K562 (cell line): ENCODE data around the gene MVP. TPM values are rescaled to one million over a fixed set of nuclear protein-coding genes. Genes with fewer than 3 reads are reported as not detected.
"Not testable (repeated sequence)": the region's sequence is repeated elsewhere in the genome, so short reads cannot be mapped to it uniquely, and the experiment has no call there.

Source experiments
- ATAC-seq: fragments of 200-7000 bp; cut with Tn5 transposase; 3 replicates; pipeline ENCODE4 v1.9.1; 2020; ENCODE audit warnings: moderate library complexity
- BruUV-seq: library from RNA; stranded (reverse); fragments of 400-500 nt; replicated peaks from 2 replicates; lab custom pipeline; 2021; lab: Mats Ljungman, UMichigan
- CTCF ChIA-PET: fragments of 300-600 bp; formaldehyde crosslinking; extraction: SDS; loops from one replicate; lab custom pipeline; 2021; ENCODE audit warnings: low intra/inter-chr PET ratio; lab: Yijun Ruan, JAX
- POLR2A ChIA-PET: fragments of 300-600, 350-650 bp; sonication (Branson Sonifier 250); formaldehyde crosslinking; extraction: SDS; loops from one replicate; lab custom pipeline; 2021; ENCODE audit warnings: antibody characterized with exemption, inconsistent platforms; lab: Yijun Ruan, JAX
- DNase-seq, 4 experiments: peaks; one replicate each; pipeline versions ENCODE4 v3.0.0 to v3.0.0-alpha.2; 2011 to 2018; ENCODE audit warnings: low spot score in 3 of 4, mixed read lengths in 3 of 4; ENCODE audit errors: extremely low read depth in 1 of 4
- FAIRE-seq: peaks from 2 replicates; lab custom pipeline; 2011; peaks lifted over from hg19 to GRCh38; lab: Jason Lieb, UNC
- H2AFZ ChIP-seq: 2 replicates; pipeline ENCODE4 v1.6.0; 2011; ENCODE audit warnings: low read depth, low read length, control low read depth, inconsistent platforms
- H3K27ac ChIP-seq: fragments of 200-600 bp; 3 replicates; pipeline ENCODE4 v1.8.0; 2011; ENCODE audit warnings: low read depth, mild to moderate bottlenecking, control low read depth, inconsistent platforms, low read length, moderate library complexity, mixed read lengths; ENCODE audit errors: extremely low read depth
- H3K27me3 ChIP-seq, 2 experiments: fragments of 300-600 bp in 1 of 2; 2 replicates in 1 of 2; 3 replicates in 1 of 2; pipeline versions ENCODE4 v1.6.0 to v1.8.0; 2011; ENCODE audit warnings: inconsistent platforms in 2 of 2, low read length in 2 of 2, mild to moderate bottlenecking in 1 of 2, mixed read lengths in 1 of 2, moderate library complexity in 1 of 2; ENCODE audit not compliant: control insufficient read depth in 2 of 2, insufficient read depth in 2 of 2
- H3K36me3 ChIP-seq: fragments of 300-600 bp; 3 replicates; pipeline ENCODE4 v1.8.0; 2011; ENCODE audit warnings: mild to moderate bottlenecking, low read length, inconsistent platforms; ENCODE audit not compliant: control insufficient read depth, insufficient read depth
- H3K4me1 ChIP-seq, 2 experiments: fragments of 200-600 bp in 1 of 2; replicated peaks in 1 of 2; 2 replicates in 1 of 2; 3 replicates in 1 of 2; pipeline versions ENCODE4 v1.5.1 to v1.8.0; 2011; ENCODE audit warnings: inconsistent platforms in 2 of 2, low read length in 2 of 2, mild to moderate bottlenecking in 1 of 2, mixed read lengths in 1 of 2, moderate library complexity in 1 of 2; ENCODE audit not compliant: control insufficient read depth in 2 of 2, insufficient read depth in 2 of 2
- H3K4me2 ChIP-seq: 2 replicates; pipeline ENCODE4 v1.6.1; 2011; ENCODE audit warnings: low read length, control low read depth, inconsistent platforms, mixed read lengths; ENCODE audit not compliant: insufficient read depth
- H3K4me3 ChIP-seq: fragments of 200-600 bp; sonication (generic), shearing (Covaris generic); 2 replicates; pipeline ENCODE4 v1.5.1; 2016; ENCODE audit warnings: control low read depth, inconsistent platforms
- H3K79me2 ChIP-seq: fragments of 200-600 bp; 3 replicates; pipeline ENCODE4 v1.8.0; 2011; ENCODE audit warnings: low read length, inconsistent platforms; ENCODE audit not compliant: control insufficient read depth, insufficient read depth
- H3K9ac ChIP-seq, 2 experiments: 2 replicates each; pipeline versions ENCODE4 v1.6.0 to v1.6.1; 2011; ENCODE audit warnings: low read depth in 2 of 2, low read length in 2 of 2, control low read depth in 1 of 2, inconsistent platforms in 1 of 2, mild to moderate bottlenecking in 1 of 2, mixed read lengths in 1 of 2; ENCODE audit not compliant: insufficient read depth in 1 of 2
- H3K9me1 ChIP-seq: one replicate; pipeline ENCODE4 v1.6.0; 2011; ENCODE audit warnings: inconsistent platforms, mild to moderate bottlenecking, low read length, moderate library complexity; ENCODE audit not compliant: control insufficient read depth, insufficient read depth
- H3K9me3 ChIP-seq: replicated peaks from 2 replicates; pipeline ENCODE4 v1.5.1; 2011; ENCODE audit warnings: low read depth, low read length, inconsistent platforms; ENCODE audit not compliant: control insufficient read depth, insufficient read depth
- H4K20me1 ChIP-seq: replicated peaks from 2 replicates; pipeline ENCODE4 v1.6.1; 2011; ENCODE audit warnings: low read length, inconsistent platforms, mixed read lengths; ENCODE audit not compliant: control insufficient read depth, insufficient read depth
- ATF7 ChIP-seq: fragments of 450-650 bp; IDR thresholded peaks from 2 replicates; pipeline ENCODE4 v1.7.1; 2014; ENCODE audit warnings: mild to moderate bottlenecking, moderate library complexity
- CBFA2T3 ChIP-seq: fragments of 450-650 bp; IDR thresholded peaks from 2 replicates; pipeline ENCODE4 v1.6.1; 2017
- CEBPB ChIP-seq: fragments of 450-650 bp; IDR thresholded peaks from 2 replicates; pipeline ENCODE4 v1.6.1; 2016; ENCODE audit warnings: missing genetic modification characterization, missing compliant biosample characterization
- CEBPG ChIP-seq, 3 experiments: fragments of 200-800 bp in 1 of 3; sonication (Bioruptor generic) in 1 of 3; sonication (generic) in 1 of 3; formaldehyde crosslinking in 1 of 3; IDR thresholded peaks in 2 of 3; conservative IDR thresholded peaks in 1 of 3; 2 replicates each; pipeline versions ENCODE4 v1.6.1 to v1.8.0; 2016 to 2022; ENCODE audit warnings: missing compliant biosample characterization in 2 of 3, missing genetic modification characterization in 2 of 3, mild to moderate bottlenecking in 1 of 3, missing genetic modification reagents in 1 of 3
- CTBP1 ChIP-seq: fragments of 450-650 bp; IDR thresholded peaks from 2 replicates; pipeline ENCODE4 v1.6.1; 2016; ENCODE audit warnings: borderline replicate concordance
- HDAC2 ChIP-seq: fragments of 450-650 bp; IDR thresholded peaks from 2 replicates; pipeline ENCODE4 v1.6.1; 2016; ENCODE audit warnings: mild to moderate bottlenecking
- L3MBTL2 ChIP-seq: fragments of 450-650 bp; IDR thresholded peaks from 2 replicates; pipeline ENCODE4 v1.6.1; 2016; ENCODE audit warnings: mild to moderate bottlenecking, moderate library complexity
- NFRKB ChIP-seq: fragments of 450-650 bp; IDR thresholded peaks from 2 replicates; pipeline ENCODE4 v1.6.1; 2016; ENCODE audit warnings: low read depth
- NR2C2 ChIP-seq, 2 experiments: fragments of 200-800 bp in 1 of 2; sonication (Bioruptor generic) in 1 of 2; sonication (generic) in 1 of 2; formaldehyde crosslinking in 1 of 2; IDR thresholded peaks; 2 replicates each; pipeline versions ENCODE4 v1.6.1 to v1.8.0; 2016 to 2022; ENCODE audit warnings: mild to moderate bottlenecking in 1 of 2, missing compliant biosample characterization in 1 of 2, missing genetic modification characterization in 1 of 2, missing genetic modification reagents in 1 of 2
- PRMT5 ChIP-seq: sonication (generic); formaldehyde crosslinking; IDR thresholded peaks from 2 replicates; pipeline ENCODE4 v1.5.0; 2020; ENCODE audit warnings: missing genetic modification reagents
- RAD51 ChIP-seq: fragments of 450-650 bp; IDR thresholded peaks from 2 replicates; pipeline ENCODE4 v1.7.1; 2016; ENCODE audit warnings: low read depth, mild to moderate bottlenecking, borderline replicate concordance
- SMARCE1 ChIP-seq: fragments of 450-650 bp; IDR thresholded peaks from 2 replicates; pipeline ENCODE4 v1.7.1; 2016; ENCODE audit warnings: mild to moderate bottlenecking
- TRIM24 ChIP-seq, 2 experiments: fragments of 450-650 bp; IDR thresholded peaks; 2 replicates each; pipeline ENCODE4 v1.6.1; 2016
- ZNF384 ChIP-seq: IDR thresholded peaks from 2 replicates; pipeline ENCODE4 v1.6.1; 2012; ENCODE audit warnings: low read depth, low read length, improper control_type of control experiment
- WGBS: fragments of 100-300 bp; shearing (Covaris generic); methylation state at CpG from one replicate; pipeline ENCODE4 v1.1.6; 2016; ENCODE audit warnings: low coverage, mixed read lengths; ENCODE audit not compliant: insufficient coverage; ENCODE audit errors: missing lambda C conversion rate; 5-methylcytosine and 5-hydroxymethylcytosine counted together
- in situ Hi-C: fragments of 300-500 bp; cut with MboI; formaldehyde crosslinking; loops from 4 replicates; pipeline ENCODE4 v1.15.0; 2018; ENCODE audit warnings: inconsistent platforms, mixed read lengths
- intact Hi-C: fragments of 100-400 bp; cut with micrococcal nuclease; formaldehyde crosslinking; loops from 2 replicates; pipeline ENCODE4 v1.14.2; 2022
- polyA plus RNA-seq, 8 experiments: library from polyadenylated mRNA; depleted of rRNA in 4 of 8; stranded (reverse) in 5 of 8; unstranded in 3 of 8; fragments of >200 nt; fragmentation: Nextera tagmentation in 2 of 8; fragmentation: Illumina TruSeq in 1 of 8; extraction: Ambion mirVana in 2 of 8; extraction: Trizol in 1 of 8; gene quantifications; 2 replicates each; pipeline versions ENCODE4 v1.2.1 to v1.2.3, GENCODE V29; 2011 to 2014; ENCODE audit warnings: inconsistent platforms in 1 of 8, missing spikeins in 1 of 8
- total RNA-seq, 7 experiments: library from RNA; depleted of rRNA in 6 of 7; stranded (reverse); fragments of >200 nt in 6 of 7; fragmentation: Illumina TruSeq in 2 of 7; extraction: Trizol in 2 of 7; gene quantifications; 2 replicates each; pipeline versions ENCODE4 v1.2.1 to v1.2.3, GENCODE V29; 2011 to 2021; ENCODE audit warnings: low replicate concordance in 1 of 7
- TF ChIP-seq, protein P1 (sequence below): fragments of 450-650 bp; IDR thresholded peaks from 2 replicates; pipeline ENCODE4 v1.6.1; 2016
- TF ChIP-seq, protein P2 (sequence below), 2 experiments: fragments of 450-650 bp in 1 of 2; sonication (generic) in 1 of 2; formaldehyde crosslinking in 1 of 2; IDR thresholded peaks in 1 of 2; conservative IDR thresholded peaks in 1 of 2; 2 replicates each; pipeline versions ENCODE4 v1.6.1 to v1.8.1; 2016 to 2023; ENCODE audit warnings: mild to moderate bottlenecking in 2 of 2, moderate library complexity in 2 of 2, inconsistent platforms in 1 of 2, missing genetic modification reagents in 1 of 2

Gene MVP
- total and polyA plus RNA-seq, 9 of the 15 experiments (the other 6 are each of a cell fraction or from before 2014, with no cell fraction given), result 0.39 to 1.9 (median 0.76) TPM; not detected in 2

DNA sequence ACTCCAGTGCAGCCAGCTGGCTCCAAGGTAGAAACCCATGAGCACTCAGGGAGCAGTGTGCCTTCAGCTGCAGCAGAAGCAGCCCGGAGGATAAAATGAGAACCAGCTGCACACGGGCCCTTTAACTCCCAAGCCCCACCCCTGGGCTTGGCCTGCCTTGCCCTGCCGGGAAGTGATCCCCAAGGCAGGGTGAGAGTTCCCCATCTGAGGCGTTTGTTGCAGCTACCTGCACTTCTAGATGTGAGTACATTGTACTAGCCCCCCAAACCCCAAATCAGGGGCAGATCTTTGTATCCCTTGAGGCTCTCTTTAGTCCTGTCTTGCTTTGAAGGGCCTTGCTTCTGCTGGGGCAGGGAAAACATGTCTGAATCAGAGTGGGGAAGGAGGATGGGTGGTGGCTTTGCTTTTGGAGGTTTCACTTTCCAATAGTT, at the start of gene MVP (continued):
- TF ChIP-seq, protein P1, sequence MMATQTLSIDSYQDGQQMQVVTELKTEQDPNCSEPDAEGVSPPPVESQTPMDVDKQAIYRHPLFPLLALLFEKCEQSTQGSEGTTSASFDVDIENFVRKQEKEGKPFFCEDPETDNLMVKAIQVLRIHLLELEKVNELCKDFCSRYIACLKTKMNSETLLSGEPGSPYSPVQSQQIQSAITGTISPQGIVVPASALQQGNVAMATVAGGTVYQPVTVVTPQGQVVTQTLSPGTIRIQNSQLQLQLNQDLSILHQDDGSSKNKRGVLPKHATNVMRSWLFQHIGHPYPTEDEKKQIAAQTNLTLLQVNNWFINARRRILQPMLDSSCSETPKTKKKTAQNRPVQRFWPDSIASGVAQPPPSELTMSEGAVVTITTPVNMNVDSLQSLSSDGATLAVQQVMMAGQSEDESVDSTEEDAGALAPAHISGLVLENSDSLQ, result no peak
- TF ChIP-seq PRMT5 (CRISPR knock-in tag), result no peak
- no peak for TF ChIP-seq NFRKB

DNA sequence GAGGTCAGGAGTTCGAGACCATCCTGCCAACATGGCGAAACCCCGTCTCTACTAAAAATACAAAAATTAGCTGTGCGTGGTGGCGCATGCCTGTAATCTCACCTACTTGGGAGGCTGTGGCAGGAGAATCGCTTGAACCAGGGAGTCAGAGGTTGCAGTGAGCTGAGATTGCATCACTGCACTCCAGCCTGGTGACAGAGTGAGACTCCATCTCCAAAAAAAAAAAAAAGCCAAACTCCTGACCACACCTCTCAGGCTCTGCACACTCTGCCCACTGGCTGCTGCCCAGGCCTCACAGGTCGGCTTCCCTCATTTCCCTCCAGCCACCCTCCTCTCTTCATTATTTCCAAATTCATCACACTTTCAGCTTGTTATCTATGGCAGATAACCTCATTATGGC, 47.9 kb upstream of the MVP start:
- H3K9me3 ChIP-seq; CTCF ChIA-PET; H3K4me1 ChIP-seq; H4K20me1 ChIP-seq; H3K27me3 ChIP-seq; FAIRE-seq; H3K4me3 ChIP-seq; H3K79me2 ChIP-seq; H3K27ac ChIP-seq; H3K9ac ChIP-seq; H3K4me2 ChIP-seq; DNase-seq; in situ Hi-C loops; H3K36me3 ChIP-seq; H3K9me1 ChIP-seq; intact Hi-C loops; BruUV-seq; H2AFZ ChIP-seq; TF ChIP-seq NR2C2 (CRISPR knock-in tag; IDR thresholded peaks at IDR 0.05): not testable (repeated sequence)
- 38% methylated on average over 7 of the region's 7 CpGs for WGBS
- peak; percentile 84 for TF ChIP-seq CEBPB (tag)
- TF ChIP-seq CTBP1, result peak; percentile 33; the same call in 1 of the 2 replicates
- TF ChIP-seq ATF7, result peak; percentile 67
- TF ChIP-seq TRIM24 (IDR thresholded peaks at IDR 0.05), result peak in 1 of 2 experiments; percentile 34; a peak in 1 of 4 replicates
- TF ChIP-seq CEBPG (CRISPR knock-in tag; IDR thresholded peaks at IDR 0.05), result peak; percentile 85
- TF ChIP-seq CEBPG (tag; conservative IDR thresholded peaks at IDR 0.05 in 1 of 2, IDR thresholded peaks at IDR 0.05 in 1 of 2), result peak; percentile 82 to 86
- TF ChIP-seq, protein P2, sequence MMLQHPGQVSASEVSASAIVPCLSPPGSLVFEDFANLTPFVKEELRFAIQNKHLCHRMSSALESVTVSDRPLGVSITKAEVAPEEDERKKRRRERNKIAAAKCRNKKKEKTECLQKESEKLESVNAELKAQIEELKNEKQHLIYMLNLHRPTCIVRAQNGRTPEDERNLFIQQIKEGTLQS (IDR thresholded peaks at IDR 0.05), result peak; percentile 89
- TF ChIP-seq, protein P2 (CRISPR knock-in tag; conservative IDR thresholded peaks at IDR 0.05), result not testable (repeated sequence)
- TF ChIP-seq ZNF384, result peak; percentile 66
- TF ChIP-seq HDAC2, result 0 out of 2 replicates have a peak, but pooled peaks have one; percentile 36
- peak; percentile 47; the same call in 1 of the 2 replicates for TF ChIP-seq NR2C2 (tag; IDR thresholded peaks at IDR 0.05)
- 0 out of 2 replicates have a peak, but pooled peaks have one; percentile 14 for TF ChIP-seq RAD51
- peak; percentile 14; the same call in 1 of the 2 replicates for TF ChIP-seq SMARCE1
- peak; percentile 15; the same call in 1 of the 2 replicates for TF ChIP-seq CBFA2T3
- 0 out of 2 replicates have a peak, but pooled peaks have one; percentile 22 for TF ChIP-seq L3MBTL2
- POLR2A ChIA-PET, result interaction anchor here (0.9 to 2.8 kb wide), 2 partner anchors 12 to 18 kb away, joined by 3 to 10 read pairs; partner anchors contain the start of gene KIF22
- peak; percentile 56; the same call in 2 of the 3 replicates for ATAC-seq
